Measurements from ENCODE around the gene ZBTB7B. TPM values are rescaled to one million over a fixed set of nuclear protein-coding genes. Genes with fewer than 3 reads are reported as not detected.

ZBTB7B gene
- total and polyA plus RNA-seq, 2 donors (not counting 1 experiment from before 2014, with no cell fraction given) = 55.7 to 67.3 TPM

- Histone ChIP-seq H3K27me3 (replicated peaks in 1 of 4; ENCODE audit: control extremely low read depth in 1 of 4, control insufficient read depth in 3 of 4, insufficient read depth in 4 of 4, low read length in 3 of 4) (no peaks in the 10 kb centered on the region), H4K20me1 (ENCODE audit: control insufficient read depth, insufficient read depth, low read length, poor library complexity, severe bottlenecking) (no peaks in the 10 kb centered on the region), H2AFZ (ENCODE audit: insufficient read depth, low read depth, low read length, poor library complexity, severe bottlenecking) (no peak overlapping the region), H3K27ac (ENCODE audit: low read length in 2 of 2) (no peak overlapping the region), H3K4me3 (ENCODE audit: control extremely low read depth in 1 of 5, extremely low read depth in 1 of 5, insufficient read depth in 1 of 5, low read depth in 2 of 5, low read length in 4 of 5) (no peak overlapping the region), H3K79me2 (ENCODE audit: control insufficient read depth, insufficient read depth, low read length) (no peaks in the 10 kb centered on the region), H3K4me1 (ENCODE audit: control insufficient read depth in 2 of 2, insufficient read depth in 2 of 2, low read length in 2 of 2) (peaks cover 20 to 30% of the 10 kb centered on the region in 2 donors), H3K9me3 (ENCODE audit: control extremely low read depth in 1 of 3, control insufficient read depth in 2 of 3, insufficient read depth in 1 of 3, low read length in 2 of 3) (no peaks in the 10 kb centered on the region), H3K36me3 (replicated peaks in 1 of 2; ENCODE audit: control extremely low read depth in 1 of 2, control insufficient read depth in 1 of 2, extremely low read depth in 1 of 2, insufficient read depth in 2 of 2, low read length in 1 of 2) (peaks cover 0 to 3% of the 10 kb centered on the region in 2 experiments), H3K9ac (ENCODE audit: low read length) (no peak overlapping the region), H3K4me2 (replicated peaks; ENCODE audit: low read depth, low read length, poor library complexity, severe bottlenecking) (peak overlapping the region; percentile 4)
- ChIA-PET POLR2A (interaction anchor here (0.6 kb wide), 1 partner anchor 43 kb away, joined by 4 read pairs; no protein-coding TSS in a partner anchor), CTCF (interaction anchor here (1.7 to 20.2 kb wide), 6 partner anchors 5 to 719 kb away, joined by 3 to 370 read pairs (median 6); partner anchors contain the start of genes ADAM15 and EFNA4)
- ATAC-seq (ENCODE audit: low read depth) = no peak
- Mint-ChIP-seq H3K9me3 (ENCODE audit: insufficient read depth) (no peaks in the 10 kb centered on the region), H3K4me1 (peaks cover 25% of the 10 kb centered on the region), H3K27me3 (no peaks in the 10 kb centered on the region), H3K27ac (no peak overlapping the region), H3K4me3 (peak overlapping the region; percentile 41)
- intact Hi-C loops (cut with micrococcal nuclease) = no loop called here
- TF ChIP-seq CTCF (IDR thresholded peaks at IDR 0.05) (no peak), EZH2 (IDR thresholded peaks at IDR 0.05; ENCODE audit: borderline replicate concordance, insufficient read depth, low read depth, low read length, poor library complexity, severe bottlenecking) (no peak)
- no peak for DNase-seq
- 100% methylated on average over 7 of the region's 7 CpGs for WGBS (ENCODE audit: insufficient coverage)
Observed at GRCh38 chr1:155053531-155054105, 51.0 kb downstream of the ZBTB7B start.

DNA sequence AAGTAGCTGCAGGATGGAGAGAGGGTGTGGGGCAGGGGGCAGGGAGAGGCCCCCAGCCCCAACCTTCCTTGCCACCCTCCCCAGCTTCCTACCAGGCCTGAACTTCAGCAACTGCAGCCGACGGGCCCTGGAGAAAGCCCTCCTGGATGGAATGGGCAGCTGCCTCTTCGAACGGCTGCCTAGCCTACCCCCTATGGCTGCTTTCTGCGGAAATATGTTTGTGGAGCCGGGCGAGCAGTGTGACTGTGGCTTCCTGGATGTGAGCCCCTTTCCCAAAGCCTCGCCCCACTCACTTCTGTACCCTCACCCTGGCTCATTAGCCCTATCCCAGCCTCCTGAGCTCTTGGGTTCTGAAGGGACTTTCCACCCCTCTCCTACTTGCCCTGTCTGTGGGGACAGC is 54.5 kb downstream of the ZBTB7B start:
- no peak overlapping the region for H3K4me3 ChIP-seq (ENCODE audit: control extremely low read depth in 1 of 5, extremely low read depth in 1 of 5, insufficient read depth in 1 of 5, low read depth in 2 of 5, low read length in 4 of 5)
- H3K9me3 Mint-ChIP-seq (ENCODE audit: insufficient read depth) = no peaks in the 10 kb centered on the region
- DNase-seq (no peak), ATAC-seq (ENCODE audit: low read depth) (no peak)
- no peak overlapping the region for H3K4me3 Mint-ChIP-seq
- H3K36me3 ChIP-seq (replicated peaks in 1 of 2; ENCODE audit: control extremely low read depth in 1 of 2, control insufficient read depth in 1 of 2, extremely low read depth in 1 of 2, insufficient read depth in 2 of 2, low read length in 1 of 2) = peaks cover 0 to 3% of the 10 kb centered on the region in 2 experiments
- H3K79me2 ChIP-seq (ENCODE audit: control insufficient read depth, insufficient read depth, low read length) = peaks cover 4% of the 10 kb centered on the region
- intact Hi-C loops (cut with micrococcal nuclease) = no loop called here
- H3K9ac ChIP-seq (ENCODE audit: low read length) = no peak overlapping the region
- peaks cover 21% of the 10 kb centered on the region for H3K4me1 Mint-ChIP-seq
- no peaks in the 10 kb centered on the region for H3K9me3 ChIP-seq (ENCODE audit: control extremely low read depth in 1 of 3, control insufficient read depth in 2 of 3, insufficient read depth in 1 of 3, low read length in 2 of 3)
- H3K4me2 ChIP-seq (replicated peaks; ENCODE audit: low read depth, low read length, poor library complexity, severe bottlenecking) = no peak overlapping the region
- WGBS (ENCODE audit: insufficient coverage) = 99% methylated on average over 8 of the region's 8 CpGs
- peaks cover 17 to 25% of the 10 kb centered on the region in 2 donors for H3K4me1 ChIP-seq (ENCODE audit: control insufficient read depth in 2 of 2, insufficient read depth in 2 of 2, low read length in 2 of 2)
- no peak overlapping the region for H3K27ac ChIP-seq (ENCODE audit: low read length in 2 of 2)
- H3K27me3 Mint-ChIP-seq = no peaks in the 10 kb centered on the region
- POLR2A ChIA-PET = interaction anchor here (1.6 kb wide), 1 partner anchor 28 kb away, joined by 7 read pairs; no protein-coding TSS in a partner anchor
- CTCF ChIA-PET = interaction anchor here (1.1 to 20.2 kb wide), 6 partner anchors 9 to 191 kb away, joined by 3 to 370 read pairs (median 4); partner anchors contain the start of gene ADAM15
- H2AFZ ChIP-seq (ENCODE audit: insufficient read depth, low read depth, low read length, poor library complexity, severe bottlenecking) = no peak overlapping the region
- TF ChIP-seq CTCF (IDR thresholded peaks at IDR 0.05) (no peak), EZH2 (IDR thresholded peaks at IDR 0.05; ENCODE audit: borderline replicate concordance, insufficient read depth, low read depth, low read length, poor library complexity, severe bottlenecking) (no peak)
- no peak overlapping the region for H3K27ac Mint-ChIP-seq
- H4K20me1 ChIP-seq (ENCODE audit: control insufficient read depth, insufficient read depth, low read length, poor library complexity, severe bottlenecking) = peaks cover 11% of the 10 kb centered on the region
- H3K27me3 ChIP-seq (replicated peaks in 1 of 4; ENCODE audit: control extremely low read depth in 1 of 4, control insufficient read depth in 3 of 4, insufficient read depth in 4 of 4, low read length in 3 of 4) = peaks cover 0 to 3% (median 0%) of the 10 kb centered on the region in 4 experiments
